Activated naive CD8-positive, alpha-beta T cell treated with anti-CD3 and anti-CD28 coated beads, Interleukin-2, amount 10 ng/mL, durations not matched to agents 7 days and 5 days (primary cell): ENCODE measurements around the gene AKAP11. TPM values are rescaled to one million over a fixed set of nuclear protein-coding genes. Genes with fewer than 3 reads are reported as not detected.

Experiments used
- ATAC-seq: fragments of 150-1000 bp; cut with Tn5 transposase; one replicate; pipeline ENCODE4 v1.10.0; 2021; ENCODE audit warnings: low read depth, moderate library complexity
- POLR2A ChIA-PET: fragments of 350-600 bp; sonication (Branson Sonifier 250); formaldehyde crosslinking; loops from one replicate; lab custom pipeline; 2021; ENCODE audit warnings: antibody characterized with exemption; lab: Charles Lee
- DNase-seq: peaks from one replicate; pipeline ENCODE4 v3.0.0; 2021
- H3K27ac Mint-ChIP-seq: one replicate; pipeline ENCODE4 v1.8.0; 2022; ENCODE audit warnings: mild to moderate bottlenecking, mixed read lengths
- H3K27me3 Mint-ChIP-seq: one replicate; pipeline ENCODE4 v1.8.0; 2022; ENCODE audit warnings: mild to moderate bottlenecking, moderate library complexity, mixed read lengths
- H3K36me3 Mint-ChIP-seq: one replicate; pipeline ENCODE4 v1.8.0; 2021; ENCODE audit warnings: mild to moderate bottlenecking, mixed read lengths
- H3K4me1 Mint-ChIP-seq: one replicate; pipeline ENCODE4 v1.8.0; 2021; ENCODE audit warnings: mixed read lengths
- H3K4me3 Mint-ChIP-seq: one replicate; pipeline ENCODE4 v1.8.0; 2022; ENCODE audit warnings: mild to moderate bottlenecking, moderate library complexity, mixed read lengths
- H3K9me3 Mint-ChIP-seq: one replicate; pipeline ENCODE4 v1.8.0; 2021; ENCODE audit warnings: mixed read lengths
- total RNA-seq, 2 experiments: library from RNA; stranded (reverse); gene quantifications; one replicate each; pipeline ENCODE4 v1.2.3, GENCODE V29; 2021

AKAP11 gene
- total RNA-seq, 2 experiments from 2014 or later: 30.1 to 30.6 TPM

DNA sequence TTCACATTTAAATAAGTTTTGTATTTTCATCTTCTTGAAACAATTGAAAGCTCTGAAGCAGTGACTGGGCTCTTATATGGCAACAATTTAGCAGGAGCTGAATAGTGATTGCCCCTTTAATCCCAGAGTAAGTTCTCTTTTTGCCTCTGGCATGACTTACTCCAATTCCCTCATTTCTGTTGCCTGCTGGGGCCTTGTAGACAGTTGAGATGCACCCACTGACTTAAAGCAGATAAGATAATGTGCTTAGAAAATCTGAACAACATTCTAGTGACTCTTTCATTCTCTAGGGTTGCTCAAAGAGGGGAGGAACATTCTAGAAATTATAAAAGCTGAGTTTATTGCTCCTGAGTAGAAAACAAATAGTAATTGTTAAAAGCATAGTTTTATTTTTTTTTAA is 52.8 kb downstream of the AKAP11 start:
- Mint-ChIP-seq H3K4me1 (peaks cover 22% of the 10 kb centered on the region), H3K36me3 (peaks cover 20% of the 10 kb centered on the region), H3K27ac (no peak overlapping the region), H3K4me3 (no peak overlapping the region), H3K9me3 (peaks cover 3% of the 10 kb centered on the region), H3K27me3 (no peaks in the 10 kb centered on the region)
- no peak for ATAC-seq
- DNase-seq: no peak
- POLR2A ChIA-PET: no interaction called here

DNA sequence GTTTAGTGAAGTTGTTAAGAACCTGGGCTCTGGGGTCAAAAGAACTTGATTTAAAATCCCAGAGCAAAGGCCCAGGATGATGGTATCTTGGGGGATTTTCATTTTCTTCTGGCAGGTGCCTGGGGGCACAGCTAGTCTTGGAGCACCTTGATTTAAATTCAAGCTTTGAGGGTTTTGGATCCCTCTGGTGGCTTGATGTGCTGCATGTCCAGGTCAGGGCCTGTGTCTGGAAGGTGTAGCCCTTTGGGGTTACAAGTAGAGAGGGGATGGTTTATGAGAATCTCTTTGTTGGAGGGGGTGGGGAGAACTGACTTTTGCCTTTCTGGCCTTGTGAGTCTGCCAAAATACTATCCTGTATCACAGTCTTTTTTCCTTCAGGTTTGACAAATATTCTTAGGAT is 55.8 kb downstream of the AKAP11 start:
- DNase-seq: no peak
- peaks cover 13% of the 10 kb centered on the region for H3K36me3 Mint-ChIP-seq
- POLR2A ChIA-PET: interaction anchor here (0.6 to 1.6 kb wide), 3 partner anchors 55 to 1380 kb away, joined by 4 to 5 read pairs (median 5); partner anchors contain the start of gene AKAP11
- H3K4me3 Mint-ChIP-seq: no peak overlapping the region
- H3K27ac Mint-ChIP-seq: no peak overlapping the region
- no peaks in the 10 kb centered on the region for H3K27me3 Mint-ChIP-seq
- peaks cover 8% of the 10 kb centered on the region for H3K9me3 Mint-ChIP-seq
- peaks cover 29% of the 10 kb centered on the region for H3K4me1 Mint-ChIP-seq
- no peak for ATAC-seq

DNA sequence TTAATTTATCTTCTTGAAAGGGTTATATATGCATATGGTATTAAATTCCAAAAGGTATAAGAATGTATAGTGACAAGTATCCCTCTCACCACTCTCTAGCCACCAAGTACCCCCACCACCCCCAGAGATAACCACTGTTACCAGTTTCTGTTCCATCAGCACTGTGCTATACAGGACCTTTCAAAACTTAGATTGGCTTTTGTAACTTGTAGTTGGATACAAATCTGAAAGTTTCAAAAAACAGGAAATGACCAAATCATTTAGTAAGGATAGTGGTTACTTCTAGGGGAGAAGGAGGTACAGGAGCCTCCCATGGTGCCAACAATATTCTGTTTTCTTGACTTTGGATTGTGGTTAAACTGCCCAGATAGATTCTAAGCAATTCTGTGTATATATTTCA is 56.7 kb downstream of the AKAP11 start:
- peaks cover 8% of the 10 kb centered on the region for H3K9me3 Mint-ChIP-seq
- peak overlapping the region; percentile 53 for H3K4me3 Mint-ChIP-seq
- H3K27me3 Mint-ChIP-seq: no peaks in the 10 kb centered on the region
- H3K4me1 Mint-ChIP-seq: peaks cover 29% of the 10 kb centered on the region
- H3K36me3 Mint-ChIP-seq: peaks cover 9% of the 10 kb centered on the region
- DNase-seq (no peak), ATAC-seq (peak; percentile 75)
- POLR2A ChIA-PET: interaction anchor here (1.6 kb wide), 1 partner anchor 56 kb away, joined by 5 read pairs; the partner anchor contains the start of gene AKAP11
- peak overlapping the region; percentile 83 for H3K27ac Mint-ChIP-seq

DNA sequence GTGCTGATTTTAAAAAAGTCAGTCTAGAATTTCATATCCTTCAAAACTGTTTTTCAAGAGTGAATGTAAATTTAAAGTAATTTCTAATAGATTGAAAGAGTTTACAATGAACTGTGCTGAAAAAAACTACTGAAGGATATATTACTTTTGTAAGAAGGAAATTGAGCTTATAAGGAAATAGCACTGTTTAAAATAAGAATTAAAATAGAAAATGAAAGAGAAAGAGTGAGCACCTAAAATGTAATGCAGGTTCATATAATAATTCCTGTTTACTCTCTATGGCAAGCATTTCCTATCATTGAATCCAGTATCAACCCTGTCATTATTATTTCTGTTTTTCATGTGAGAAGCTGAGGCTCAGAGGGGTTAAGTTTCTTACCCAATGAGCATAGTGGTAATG is 57.3 kb downstream of the AKAP11 start:
- peak; percentile 21 for ATAC-seq
- H3K36me3 Mint-ChIP-seq: peaks cover 6% of the 10 kb centered on the region
- peak overlapping the region; percentile 53 for H3K4me3 Mint-ChIP-seq
- H3K4me1 Mint-ChIP-seq: peaks cover 31% of the 10 kb centered on the region
- no peaks in the 10 kb centered on the region for H3K27me3 Mint-ChIP-seq
- DNase-seq: no peak
- H3K27ac Mint-ChIP-seq: peak overlapping the region; percentile 80
- H3K9me3 Mint-ChIP-seq: peaks cover 6% of the 10 kb centered on the region
- POLR2A ChIA-PET: no interaction called here

DNA sequence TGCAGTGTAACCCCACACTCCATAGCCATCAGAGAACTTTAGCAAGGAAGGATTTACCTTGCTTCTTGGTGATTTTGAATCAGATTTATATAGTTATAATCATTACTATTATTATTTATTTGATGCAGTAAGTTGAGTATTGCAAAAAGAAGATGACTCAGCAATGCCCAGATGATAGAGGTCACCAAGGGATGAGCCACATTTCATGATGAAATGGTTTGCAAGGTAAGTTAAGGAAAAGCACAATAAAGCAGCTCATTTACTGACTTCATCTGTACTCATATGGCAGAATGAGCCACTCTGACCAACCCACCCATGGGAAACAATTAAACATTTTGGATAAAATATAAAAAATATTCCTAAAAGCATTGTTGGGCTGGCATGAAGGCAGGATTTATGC is 59.1 kb downstream of the AKAP11 start:
- H3K4me3 Mint-ChIP-seq: no peak overlapping the region
- DNase-seq (no peak), ATAC-seq (no peak)
- no peaks in the 10 kb centered on the region for H3K27me3 Mint-ChIP-seq
- H3K27ac Mint-ChIP-seq: no peak overlapping the region
- H3K4me1 Mint-ChIP-seq: peaks cover 37% of the 10 kb centered on the region
- peaks cover 6% of the 10 kb centered on the region for H3K36me3 Mint-ChIP-seq
- POLR2A ChIA-PET: interaction anchor here (0.7 kb wide), 1 partner anchor 59 kb away, joined by 3 read pairs; the partner anchor contains the start of gene AKAP11
- peaks cover 6% of the 10 kb centered on the region for H3K9me3 Mint-ChIP-seq

DNA sequence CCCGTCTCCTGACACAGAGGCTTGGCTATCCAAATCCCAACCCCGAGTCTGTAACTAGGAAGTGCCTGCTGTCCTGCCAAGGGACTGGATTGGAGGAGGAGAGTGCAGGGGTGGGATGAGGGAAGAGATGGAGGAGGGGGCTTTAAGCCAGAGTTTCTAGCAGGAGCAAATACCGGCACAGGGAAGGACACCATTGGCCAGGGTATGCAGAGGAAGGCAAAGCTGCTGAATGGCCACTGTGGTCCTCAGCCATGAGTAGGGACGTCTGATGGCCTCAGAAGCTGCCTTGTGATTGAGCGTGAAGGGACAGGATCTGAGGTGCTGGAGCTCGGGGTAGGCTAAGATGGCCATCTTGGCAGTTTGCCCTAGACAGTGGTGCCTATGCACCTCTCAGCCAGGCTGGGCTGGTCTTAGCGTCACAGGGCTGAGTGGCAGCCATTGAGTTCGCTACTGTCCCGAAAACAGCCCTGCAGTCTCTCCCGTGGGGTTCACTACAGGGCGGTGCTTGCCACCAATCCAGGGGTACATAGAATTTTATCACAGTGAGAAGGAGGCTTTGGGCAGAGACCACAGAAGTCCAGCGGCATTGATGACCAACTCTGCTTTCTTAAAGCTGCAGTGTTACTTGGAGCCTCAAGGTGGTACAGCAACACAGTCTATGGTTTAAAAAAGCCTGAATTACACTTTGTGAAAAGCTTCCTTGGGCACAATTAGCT is 61.8 kb downstream of the AKAP11 start:
- POLR2A ChIA-PET: interaction anchor here (0.6 to 1.0 kb wide), 3 partner anchors 13 to 1558 kb away, joined by 3 to 4 read pairs (median 4); no protein-coding TSS in a partner anchor
- Mint-ChIP-seq H3K4me1 (peaks cover 28% of the 10 kb centered on the region), H3K9me3 (peaks cover 6% of the 10 kb centered on the region), H3K36me3 (peaks cover 6% of the 10 kb centered on the region), H3K4me3 (no peak overlapping the region), H3K27ac (peak overlapping the region; percentile 20), H3K27me3 (no peaks in the 10 kb centered on the region)
- peak; percentile 69 for ATAC-seq
- DNase-seq: peak; percentile 37

DNA sequence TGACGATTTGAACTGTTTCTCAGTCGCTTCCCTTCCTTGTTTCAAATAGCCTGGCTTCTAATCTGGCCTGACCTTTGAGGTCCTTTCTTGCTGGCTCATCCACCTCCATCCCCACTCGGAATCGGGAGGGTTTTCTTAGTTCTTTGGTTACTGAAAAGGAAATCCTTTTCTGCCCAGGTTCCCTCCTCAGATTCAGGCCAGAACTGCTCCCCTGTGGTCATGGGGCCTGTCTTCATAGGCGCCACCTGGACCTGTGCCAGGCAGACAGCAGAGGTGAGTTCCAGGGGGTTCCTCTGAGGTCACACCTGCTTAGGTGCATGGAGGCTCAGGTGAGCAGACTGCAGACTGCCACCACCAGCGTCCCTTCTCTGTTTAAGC is 62.4 kb downstream of the AKAP11 start:
- Mint-ChIP-seq H3K4me3 (no peak overlapping the region), H3K27ac (peak overlapping the region; percentile 80), H3K27me3 (no peaks in the 10 kb centered on the region), H3K4me1 (peaks cover 25% of the 10 kb centered on the region), H3K36me3 (peaks cover 6% of the 10 kb centered on the region), H3K9me3 (peaks cover 6% of the 10 kb centered on the region)
- DNase-seq (no peak), ATAC-seq (no peak)
- POLR2A ChIA-PET: interaction anchor here (0.6 to 1.0 kb wide), 2 partner anchors 58 to 1557 kb away, joined by 3 to 4 read pairs; no protein-coding TSS in a partner anchor

DNA sequence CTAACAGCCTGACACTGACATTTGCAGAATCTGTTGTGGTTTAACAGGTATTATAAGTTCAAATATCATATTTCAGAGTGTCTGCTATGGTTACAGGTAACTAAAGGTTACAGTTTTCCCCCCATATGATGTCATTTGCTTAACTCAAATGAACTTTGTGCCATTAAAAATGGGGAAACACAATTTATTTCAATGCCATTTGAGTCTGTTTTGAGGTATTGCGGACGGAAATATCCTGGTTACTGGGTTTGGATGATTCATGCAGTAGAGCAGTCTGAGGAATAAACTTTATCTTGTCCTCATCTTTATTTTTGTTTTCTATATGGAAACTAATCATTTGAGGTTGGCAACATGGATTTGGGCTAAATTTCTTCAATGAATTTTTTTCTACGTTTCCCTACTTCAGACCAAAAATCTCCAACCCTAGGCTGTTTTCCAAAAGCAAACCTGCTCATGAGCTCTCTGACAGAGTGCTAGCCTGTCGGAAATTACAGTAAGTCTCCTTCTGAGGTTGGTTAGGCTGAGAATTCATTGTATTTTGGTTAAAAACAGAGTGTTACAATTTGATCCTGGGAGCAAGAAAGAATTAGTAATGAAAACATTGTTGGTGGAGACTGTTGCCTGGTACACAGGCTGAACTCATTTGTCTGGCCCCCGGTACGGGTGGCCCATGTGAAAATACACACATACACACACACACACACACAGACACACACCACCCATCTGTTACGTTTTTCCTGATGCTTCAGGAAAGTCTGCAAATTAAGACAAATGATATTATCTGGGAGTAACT is 66.1 kb downstream of the AKAP11 start:
- Mint-ChIP-seq H3K27me3 (no peaks in the 10 kb centered on the region), H3K4me3 (no peak overlapping the region), H3K9me3 (peaks cover 4% of the 10 kb centered on the region), H3K36me3 (no peaks in the 10 kb centered on the region), H3K4me1 (peaks cover 15% of the 10 kb centered on the region), H3K27ac (no peak overlapping the region)
- no peak for ATAC-seq
- POLR2A ChIA-PET: no interaction called here
- DNase-seq: no peak

DNA sequence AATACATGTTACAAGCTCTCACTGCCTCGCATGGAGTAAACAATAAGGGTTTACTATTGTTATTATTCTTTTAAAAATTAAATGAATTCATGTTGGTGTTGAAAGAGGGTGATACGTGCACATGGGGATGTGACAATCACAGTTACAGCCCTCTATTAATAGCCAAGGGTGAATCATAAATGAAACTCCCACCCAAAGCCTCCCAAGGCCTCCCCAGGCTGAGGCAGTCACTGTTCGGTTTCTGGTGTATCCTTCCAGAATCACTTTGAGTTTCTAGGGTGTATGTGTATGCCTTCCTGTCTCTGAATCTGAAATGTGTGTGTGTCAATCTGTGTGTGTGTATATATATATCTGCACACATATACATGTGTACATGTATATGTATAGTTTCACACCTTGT is 73.4 kb downstream of the AKAP11 start:
- H3K9me3 Mint-ChIP-seq: peaks cover 4% of the 10 kb centered on the region
- DNase-seq (no peak), ATAC-seq (no peak)
- no peaks in the 10 kb centered on the region for H3K27me3 Mint-ChIP-seq
- H3K4me1 Mint-ChIP-seq: peaks cover 20% of the 10 kb centered on the region
- no peaks in the 10 kb centered on the region for H3K36me3 Mint-ChIP-seq
- POLR2A ChIA-PET: no interaction called here
- H3K4me3 Mint-ChIP-seq: no peak overlapping the region
- H3K27ac Mint-ChIP-seq: no peak overlapping the region

DNA sequence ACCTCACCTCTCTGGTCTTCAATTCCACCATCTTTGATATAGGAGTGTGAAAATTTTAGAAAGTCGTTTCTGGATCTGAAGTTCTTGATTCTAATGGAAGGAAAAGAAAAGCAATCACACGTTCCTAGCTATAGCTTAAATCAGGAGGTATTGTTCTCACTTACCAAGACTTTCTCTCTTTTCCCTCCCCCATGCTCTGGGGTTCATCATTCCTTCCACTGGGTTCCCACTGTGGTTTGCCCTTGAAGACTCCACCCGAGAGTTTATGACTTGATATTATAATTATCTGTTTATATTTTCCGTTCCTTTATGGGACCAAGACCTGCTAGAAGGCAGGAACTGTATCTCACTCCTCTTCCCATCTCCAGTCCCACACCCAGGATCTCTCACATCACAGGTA is 76.6 kb downstream of the AKAP11 start:
- H3K4me3 Mint-ChIP-seq: no peak overlapping the region
- H3K27ac Mint-ChIP-seq: no peak overlapping the region
- H3K9me3 Mint-ChIP-seq: no peaks in the 10 kb centered on the region
- H3K36me3 Mint-ChIP-seq: peaks cover 2% of the 10 kb centered on the region
- POLR2A ChIA-PET: no interaction called here
- DNase-seq (no peak), ATAC-seq (no peak)
- peaks cover 17% of the 10 kb centered on the region for H3K4me1 Mint-ChIP-seq
- no peaks in the 10 kb centered on the region for H3K27me3 Mint-ChIP-seq

DNA sequence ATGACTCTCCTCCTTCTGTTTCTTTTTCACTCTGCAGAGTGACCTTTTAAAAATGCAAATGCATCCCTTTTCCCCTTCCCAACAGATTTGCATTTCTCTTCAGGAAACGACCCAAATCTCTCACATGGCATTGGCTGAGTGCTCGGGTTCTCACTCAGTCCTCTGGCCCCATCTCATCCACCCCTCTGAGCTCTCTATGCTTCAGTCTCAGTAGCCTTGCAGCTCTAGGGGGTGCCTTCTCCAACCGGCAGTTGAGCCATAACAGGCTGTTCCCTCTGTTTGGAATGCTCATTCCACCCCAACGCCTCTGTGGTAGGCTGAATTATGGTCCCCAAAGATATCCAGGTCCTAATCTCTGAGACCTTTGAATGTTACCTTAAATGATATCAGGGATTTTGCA is 78.2 kb downstream of the AKAP11 start:
- Mint-ChIP-seq H3K4me1 (peaks cover 24% of the 10 kb centered on the region), H3K4me3 (no peak overlapping the region), H3K9me3 (no peaks in the 10 kb centered on the region), H3K27me3 (no peaks in the 10 kb centered on the region), H3K27ac (no peak overlapping the region), H3K36me3 (peaks cover 2% of the 10 kb centered on the region)
- ATAC-seq: no peak
- POLR2A ChIA-PET: no interaction called here
- no peak for DNase-seq

DNA sequence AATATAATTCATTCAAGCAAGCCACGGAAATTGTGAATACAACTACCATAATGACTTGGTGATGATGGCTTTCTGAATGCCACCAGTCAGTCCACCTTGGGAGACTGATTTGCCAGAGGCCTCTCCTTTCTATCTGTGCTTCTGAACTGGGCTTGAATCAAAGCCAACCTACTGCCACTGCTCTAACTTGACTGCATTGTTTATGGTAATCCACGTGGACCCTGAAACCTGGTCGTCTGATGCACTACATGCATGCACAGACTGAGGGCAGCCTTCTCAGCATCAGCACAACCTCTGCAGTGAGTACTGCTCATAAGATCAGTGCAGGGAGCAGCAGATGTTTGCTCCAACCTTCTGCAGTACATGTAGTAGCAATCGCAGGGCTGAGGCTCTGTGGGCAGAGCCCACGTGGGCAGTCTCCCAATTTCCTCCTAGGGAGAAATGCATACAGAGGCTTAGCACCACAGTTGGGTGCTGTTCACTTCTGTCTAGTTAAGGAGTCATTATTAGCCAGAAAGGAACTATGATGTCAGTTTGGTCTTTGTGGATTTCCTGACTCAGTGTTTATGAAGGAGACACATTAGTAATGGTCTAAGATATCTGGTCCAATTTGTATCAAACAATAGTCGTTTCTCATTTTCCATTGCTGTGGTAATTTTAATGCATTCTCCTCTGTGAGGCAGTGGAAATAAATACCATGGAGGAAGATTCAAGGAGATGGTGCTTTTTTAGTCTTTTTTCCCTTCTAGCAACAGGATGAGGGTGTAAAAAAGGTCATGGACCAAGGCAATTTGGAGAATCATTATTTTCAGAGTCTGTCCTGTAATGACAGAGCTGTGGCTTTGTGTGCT is 82.5 kb downstream of the AKAP11 start:
- peak; percentile 74 for ATAC-seq
- H3K4me1 Mint-ChIP-seq: peaks cover 31% of the 10 kb centered on the region
- no peaks in the 10 kb centered on the region for H3K9me3 Mint-ChIP-seq

DNA sequence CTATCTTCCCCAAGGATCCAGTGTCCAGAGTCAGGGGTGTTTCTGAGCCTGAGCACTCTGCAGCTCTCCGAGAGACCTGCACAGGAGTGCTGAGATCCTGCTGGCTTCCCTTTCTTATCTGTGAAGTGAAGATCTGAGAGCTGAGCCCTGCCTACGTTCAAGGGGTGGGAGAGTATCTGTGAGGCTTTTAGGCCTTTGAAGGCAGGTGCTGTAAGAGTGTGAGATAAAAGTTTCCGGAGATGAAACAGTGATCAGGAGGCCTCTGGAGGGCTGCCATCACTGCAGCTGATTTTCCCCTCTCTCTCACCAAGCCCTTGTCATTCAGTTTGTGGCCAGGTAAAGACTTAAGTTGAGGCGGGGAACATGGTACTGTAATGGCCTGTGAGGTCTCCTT is 83.1 kb downstream of the AKAP11 start:
- ATAC-seq: peak; percentile 85
- POLR2A ChIA-PET: interaction anchor here (1.1 to 2.0 kb wide), 5 partner anchors 13 to 636 kb away, joined by 3 to 10 read pairs (median 9); no protein-coding TSS in a partner anchor
- DNase-seq: peak; percentile 43
- Mint-ChIP-seq H3K27me3 (no peaks in the 10 kb centered on the region), H3K27ac (peak overlapping the region; percentile 97), H3K4me1 (peaks cover 25% of the 10 kb centered on the region), H3K4me3 (peak overlapping the region; percentile 72), H3K36me3 (peaks cover 9% of the 10 kb centered on the region), H3K9me3 (no peaks in the 10 kb centered on the region)

More for the DNA sequence above, 82.5 kb downstream of the AKAP11 start:
- peak overlapping the region; percentile 72 for H3K4me3 Mint-ChIP-seq
- no peaks in the 10 kb centered on the region for H3K27me3 Mint-ChIP-seq
- DNase-seq: peak; percentile 42
- peaks cover 9% of the 10 kb centered on the region for H3K36me3 Mint-ChIP-seq
- peak overlapping the region; percentile 97 for H3K27ac Mint-ChIP-seq
- POLR2A ChIA-PET: interaction anchor here (1.1 to 2.0 kb wide), 5 partner anchors 14 to 637 kb away, joined by 3 to 10 read pairs (median 9); no protein-coding TSS in a partner anchor
